ENCODE results near the gene SPAG16. TPM values are rescaled to one million over a fixed set of nuclear protein-coding genes. Genes with fewer than 3 reads are reported as not detected.

The SPAG16 gene
- polyA plus RNA-seq, 2 of the 4 experiments (the other 2 are of a cell fraction): 19.1 to 27.6 TPM

DNA sequence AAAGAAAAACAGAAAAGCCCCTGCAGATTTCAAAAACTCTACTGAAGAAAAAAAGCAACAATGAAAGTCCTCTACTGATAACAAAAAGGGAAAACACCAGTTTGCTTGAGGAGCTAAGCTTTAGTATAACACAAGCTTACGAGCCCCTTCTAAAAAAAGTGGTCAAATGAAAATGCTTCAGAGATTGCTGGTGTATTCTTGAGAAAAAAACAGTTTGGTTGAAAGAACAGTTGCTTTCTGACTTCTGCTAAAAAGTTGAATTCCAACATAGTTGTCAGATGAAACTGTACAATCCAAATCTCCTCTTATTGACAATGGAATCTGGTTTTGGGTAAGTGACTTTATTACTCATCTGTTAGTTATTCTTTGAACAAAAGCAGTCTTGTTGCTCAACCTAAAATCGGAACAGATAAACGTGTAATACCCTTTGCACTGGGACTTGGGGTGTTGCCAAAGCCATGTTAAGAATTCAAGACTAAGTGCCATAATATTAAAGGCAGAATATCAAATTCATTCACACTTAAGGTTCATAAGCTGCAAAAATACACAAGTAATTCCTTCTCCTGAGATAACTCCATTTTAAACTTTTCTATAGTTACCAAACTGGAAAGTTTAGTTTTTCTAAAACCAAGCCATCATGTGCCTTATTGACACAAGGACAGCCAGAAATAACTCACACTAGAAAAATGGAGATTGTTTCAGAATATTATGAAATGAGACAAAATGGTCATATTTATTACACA, 45.3 kb upstream of the SPAG16 start (continued):
- TF ChIP-seq, protein P1, sequence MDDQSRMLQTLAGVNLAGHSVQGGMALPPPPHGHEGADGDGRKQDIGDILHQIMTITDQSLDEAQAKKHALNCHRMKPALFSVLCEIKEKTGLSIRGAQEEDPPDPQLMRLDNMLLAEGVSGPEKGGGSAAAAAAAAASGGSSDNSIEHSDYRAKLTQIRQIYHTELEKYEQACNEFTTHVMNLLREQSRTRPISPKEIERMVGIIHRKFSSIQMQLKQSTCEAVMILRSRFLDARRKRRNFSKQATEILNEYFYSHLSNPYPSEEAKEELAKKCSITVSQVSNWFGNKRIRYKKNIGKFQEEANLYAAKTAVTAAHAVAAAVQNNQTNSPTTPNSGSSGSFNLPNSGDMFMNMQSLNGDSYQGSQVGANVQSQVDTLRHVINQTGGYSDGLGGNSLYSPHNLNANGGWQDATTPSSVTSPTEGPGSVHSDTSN (IDR thresholded peaks at IDR 0.05): no peak
- TF ChIP-seq ZFP36 (IDR thresholded peaks at IDR 0.05; ENCODE audit: borderline replicate concordance, partially characterized antibody) (no peak), EP300 (IDR thresholded peaks at IDR 0.05) (peak in 1 of 2 experiments; percentile 73; a peak in 2 of 5 replicates), KDM5A (IDR thresholded peaks at IDR 0.05) (no peak), NR3C1 (IDR thresholded peaks at IDR 0.05) (no peak), GATA3 (IDR thresholded peaks at IDR 0.05; ENCODE audit: borderline replicate concordance) (peak; percentile 77; the same call in 1 of the 2 replicates), RAD21 (conservative IDR thresholded peaks at IDR 0.05 in 1 of 2, IDR thresholded peaks at IDR 0.05 in 1 of 2) (0 out of 5 replicates have a peak, but pooled peaks of 1 of the 2 experiments have one; percentile 28), RCOR1 (IDR thresholded peaks at IDR 0.05; ENCODE audit: low read depth, low read length) (no peak), SMC3 (IDR thresholded peaks at IDR 0.05) (no peak), ZNF302 (CRISPR knock-in tag; IDR thresholded peaks at IDR 0.05) (no peak), FOSL2 (IDR thresholded peaks at IDR 0.05) (peak; percentile 66), FOSL2 (CRISPR knock-in tag; IDR thresholded peaks at IDR 0.05) (peak; percentile 67), CHD4 (IDR thresholded peaks at IDR 0.05; ENCODE audit: borderline replicate concordance) (no peak), CEBPB (IDR thresholded peaks at IDR 0.05) (peak; percentile 86 to 93), FOXS1 (CRISPR knock-in tag; IDR thresholded peaks at IDR 0.05) (no peak), RARB (CRISPR knock-in tag; IDR thresholded peaks at IDR 0.05) (no peak)

DNA sequence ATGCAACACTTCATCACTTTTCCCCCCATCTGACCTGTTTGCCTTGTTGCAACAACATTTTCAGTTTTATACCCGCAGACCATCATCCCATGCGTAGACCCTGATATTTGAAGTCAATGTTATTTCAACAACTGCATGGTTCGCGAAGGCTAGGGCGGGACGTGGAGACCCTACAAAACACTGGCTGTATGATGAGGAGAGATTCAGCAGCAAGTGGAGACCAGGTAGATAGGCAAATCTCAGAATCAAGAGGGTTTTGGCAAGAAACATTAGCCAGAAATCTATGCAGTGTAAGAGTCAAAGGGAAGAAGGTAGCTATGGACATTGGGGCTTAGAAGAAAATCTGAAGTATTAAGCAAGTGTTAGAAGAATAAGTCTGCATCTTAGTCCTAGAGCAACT, 42.4 kb upstream of the SPAG16 start:
- Histone ChIP-seq H3K9me3 (no peaks in the 10 kb centered on the region), H3K4me3 (no peak overlapping the region), H3K4me2 (no peak overlapping the region), H3K27ac (peak overlapping the region in 1 of 2 experiments; percentile 46; a peak in 2 of 6 replicates), H3K4me1 (peaks cover 20% of the 10 kb centered on the region)
- CTCF ChIA-PET: no interaction called here
- FAIRE-seq: no peak
- no peak for DNase-seq (ENCODE audit: low read depth in 1 of 2, low spot score in 1 of 2)
- no peak for ATAC-seq
- POLR2A ChIA-PET: no interaction called here
- TF ChIP-seq, protein P2, sequence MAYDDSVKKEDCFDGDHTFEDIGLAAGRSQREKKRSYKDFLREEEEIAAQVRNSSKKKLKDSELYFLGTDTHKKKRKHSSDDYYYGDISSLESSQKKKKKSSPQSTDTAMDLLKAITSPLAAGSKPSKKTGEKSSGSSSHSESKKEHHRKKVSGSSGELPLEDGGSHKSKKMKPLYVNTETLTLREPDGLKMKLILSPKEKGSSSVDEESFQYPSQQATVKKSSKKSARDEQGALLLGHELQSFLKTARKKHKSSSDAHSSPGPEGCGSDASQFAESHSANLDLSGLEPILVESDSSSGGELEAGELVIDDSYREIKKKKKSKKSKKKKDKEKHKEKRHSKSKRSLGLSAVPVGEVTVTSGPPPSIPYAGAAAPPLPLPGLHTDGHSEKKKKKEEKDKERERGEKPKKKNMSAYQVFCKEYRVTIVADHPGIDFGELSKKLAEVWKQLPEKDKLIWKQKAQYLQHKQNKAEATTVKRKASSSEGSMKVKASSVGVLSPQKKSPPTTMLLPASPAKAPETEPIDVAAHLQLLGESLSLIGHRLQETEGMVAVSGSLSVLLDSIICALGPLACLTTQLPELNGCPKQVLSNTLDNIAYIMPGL (CRISPR knock-in tag; IDR thresholded peaks at IDR 0.05; ENCODE audit: borderline replicate concordance): no peak
- TF ChIP-seq TP53 (CRISPR knock-in tag; IDR thresholded peaks at IDR 0.05) (no peak), PHF8 (IDR thresholded peaks at IDR 0.05; ENCODE audit: borderline replicate concordance, low read depth) (no peak), RARB (CRISPR knock-in tag; IDR thresholded peaks at IDR 0.05) (no peak), MAFK (IDR thresholded peaks at IDR 0.05; ENCODE audit: partially characterized antibody) (no peak), RFX5 (IDR thresholded peaks at IDR 0.05) (no peak), FOSL2 (IDR thresholded peaks at IDR 0.05) (no peak), FOSL2 (CRISPR knock-in tag; IDR thresholded peaks at IDR 0.05) (no peak), ZSCAN20 (CRISPR knock-in tag; IDR thresholded peaks at IDR 0.05) (no peak), POLR2AphosphoS2 (conservative IDR thresholded peaks at IDR 0.05; ENCODE audit: low read length) (no peak)
- TF ChIP-seq, protein P3, sequence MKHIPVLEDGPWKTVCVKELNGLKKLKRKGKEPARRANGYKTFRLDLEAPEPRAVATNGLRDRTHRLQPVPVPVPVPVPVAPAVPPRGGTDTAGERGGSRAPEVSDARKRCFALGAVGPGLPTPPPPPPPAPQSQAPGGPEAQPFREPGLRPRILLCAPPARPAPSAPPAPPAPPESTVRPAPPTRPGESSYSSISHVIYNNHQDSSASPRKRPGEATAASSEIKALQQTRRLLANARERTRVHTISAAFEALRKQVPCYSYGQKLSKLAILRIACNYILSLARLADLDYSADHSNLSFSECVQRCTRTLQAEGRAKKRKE (CRISPR knock-in tag; IDR thresholded peaks at IDR 0.05; ENCODE audit: low read depth): no peak
- TF ChIP-seq, protein P4, sequence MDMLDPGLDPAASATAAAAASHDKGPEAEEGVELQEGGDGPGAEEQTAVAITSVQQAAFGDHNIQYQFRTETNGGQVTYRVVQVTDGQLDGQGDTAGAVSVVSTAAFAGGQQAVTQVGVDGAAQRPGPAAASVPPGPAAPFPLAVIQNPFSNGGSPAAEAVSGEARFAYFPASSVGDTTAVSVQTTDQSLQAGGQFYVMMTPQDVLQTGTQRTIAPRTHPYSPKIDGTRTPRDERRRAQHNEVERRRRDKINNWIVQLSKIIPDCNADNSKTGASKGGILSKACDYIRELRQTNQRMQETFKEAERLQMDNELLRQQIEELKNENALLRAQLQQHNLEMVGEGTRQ (IDR thresholded peaks at IDR 0.05): no peak
- WGBS (ENCODE audit: missing lambda C conversion rate): 95% methylated on average over 6 of the region's 6 CpGs

Data from A549 (cell line).